Ammon's horn (tissue), 1 donor: ENCODE results near the gene TIGD7.
"Not testable (repeated sequence)": the region's sequence is repeated elsewhere in the genome, so short reads cannot be mapped to it uniquely, and the experiment has no call there.

Source experiments
- DNase-seq: peaks from one replicate; pipeline ENCODE4 v3.0.0-alpha.2; 2016; ENCODE audit warnings: low spot score

Gene TIGD7

DNA sequence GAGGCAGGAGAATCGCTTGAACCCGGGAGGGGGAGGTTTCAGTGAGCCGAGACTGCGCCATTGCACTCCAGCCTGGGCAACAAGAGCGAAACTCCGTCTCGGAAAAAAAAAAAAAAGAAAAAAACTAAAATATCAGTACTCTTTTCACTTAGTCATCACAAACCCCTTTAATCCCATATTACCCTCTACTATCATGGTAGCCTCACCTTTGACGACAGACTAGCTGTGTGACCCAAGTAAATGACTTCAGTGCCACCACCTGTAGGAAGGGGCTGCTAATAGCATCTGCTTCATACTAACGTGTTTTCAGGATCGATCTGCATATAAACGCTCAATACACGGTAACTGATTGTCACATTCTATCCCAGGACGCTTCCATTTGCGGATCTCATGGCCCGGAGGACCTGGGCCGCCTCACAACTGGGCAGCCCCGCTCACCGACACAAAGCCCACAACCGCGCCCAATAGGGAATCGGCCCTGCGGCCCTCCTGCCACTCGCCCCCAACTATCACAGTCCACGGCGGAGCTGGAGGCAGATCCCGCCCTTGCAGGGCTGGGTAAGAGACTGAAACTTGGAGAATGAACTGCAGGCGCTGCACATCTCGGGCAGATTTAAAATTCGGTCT, 23.0 kb downstream of the TIGD7 start:
- DNase-seq: no peak

DNA sequence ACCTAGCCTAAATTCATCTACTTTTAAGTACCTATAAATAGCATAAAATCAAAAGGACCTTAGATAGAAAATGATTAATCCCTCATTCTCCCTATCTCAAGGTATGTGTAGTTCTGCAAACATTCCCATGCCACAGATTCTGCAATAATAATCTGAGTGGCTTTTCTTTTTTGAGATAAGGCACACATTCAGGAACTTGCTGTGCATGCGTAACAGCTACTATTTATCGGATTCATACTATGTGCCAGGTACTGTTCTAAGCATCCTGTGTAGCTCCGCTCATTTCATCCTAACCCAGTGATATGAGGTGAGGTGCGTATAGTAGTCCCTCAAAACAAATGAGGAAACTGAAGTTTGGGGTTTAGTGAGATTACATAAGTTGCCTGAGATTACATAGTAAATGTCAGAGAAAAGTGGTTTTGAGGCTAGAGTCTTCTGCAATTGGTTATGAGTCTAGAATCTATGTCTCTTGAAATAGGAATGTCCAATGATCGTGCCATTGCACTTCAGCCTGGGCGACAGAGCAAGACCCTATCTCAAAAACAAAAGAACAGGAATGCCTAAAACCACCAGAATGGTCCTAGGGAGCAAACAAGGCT, 23.9 kb downstream of the TIGD7 start:
- no peak for DNase-seq

DNA sequence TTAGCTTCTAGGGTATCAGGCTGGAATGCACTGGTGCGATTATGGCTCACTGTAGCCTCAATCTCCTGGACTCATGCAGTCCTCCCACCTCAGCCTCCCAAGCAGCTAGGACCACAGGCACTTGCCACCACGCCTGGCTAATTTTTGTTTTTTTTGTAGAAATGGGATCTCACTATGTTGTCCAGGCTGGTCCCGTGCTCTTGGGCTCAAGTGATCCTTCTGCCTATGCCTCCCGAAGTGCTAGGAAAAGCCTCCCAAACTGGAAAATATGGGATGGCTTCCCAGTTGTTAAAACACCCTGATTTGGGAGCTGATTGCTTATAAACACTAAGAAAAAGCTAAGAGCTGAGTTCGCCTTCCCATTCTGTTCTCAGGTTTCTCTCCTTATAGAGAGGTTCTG, 28.6 kb downstream of the TIGD7 start:
- no peak for DNase-seq

DNA sequence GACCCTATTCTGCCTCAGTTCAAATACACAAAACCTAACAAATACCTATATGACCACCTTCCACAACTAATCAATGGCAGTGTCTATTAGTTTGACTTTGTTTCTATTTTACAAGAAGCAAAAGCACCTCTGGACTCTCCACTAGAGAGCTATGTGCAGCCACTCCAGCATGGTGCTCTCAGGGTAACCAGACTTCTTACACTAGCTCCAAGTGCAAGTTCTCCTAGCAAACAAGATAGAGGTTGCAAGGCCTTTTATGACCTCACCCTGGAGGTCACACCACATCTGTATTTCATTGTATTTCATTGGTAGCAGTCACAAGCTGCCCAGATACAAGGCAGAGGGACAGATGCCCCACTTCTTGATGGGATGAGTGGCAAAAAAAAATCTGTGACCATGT, 30.3 kb downstream of the TIGD7 start:
- DNase-seq: no peak

DNA sequence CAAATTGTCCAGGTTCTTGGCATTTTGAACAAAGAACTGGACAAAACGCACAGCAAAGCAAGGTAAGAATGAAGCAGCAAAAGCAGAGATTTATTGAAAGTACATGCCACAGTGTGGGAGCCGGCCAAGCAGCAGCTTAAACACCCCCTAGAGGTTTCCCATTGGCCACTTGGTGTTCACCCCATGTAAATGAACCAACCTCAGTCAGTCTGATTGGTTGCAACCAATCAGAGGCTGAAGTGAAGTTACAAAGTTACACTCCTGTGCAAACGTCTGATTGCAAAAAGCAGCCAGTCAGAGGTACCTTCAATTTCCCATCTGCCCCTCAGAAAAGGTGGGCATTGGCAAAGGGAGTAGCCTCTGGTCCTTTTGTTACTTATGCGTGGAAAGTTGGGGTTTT, 30.7 kb downstream of the TIGD7 start:
- DNase-seq: no peak

DNA sequence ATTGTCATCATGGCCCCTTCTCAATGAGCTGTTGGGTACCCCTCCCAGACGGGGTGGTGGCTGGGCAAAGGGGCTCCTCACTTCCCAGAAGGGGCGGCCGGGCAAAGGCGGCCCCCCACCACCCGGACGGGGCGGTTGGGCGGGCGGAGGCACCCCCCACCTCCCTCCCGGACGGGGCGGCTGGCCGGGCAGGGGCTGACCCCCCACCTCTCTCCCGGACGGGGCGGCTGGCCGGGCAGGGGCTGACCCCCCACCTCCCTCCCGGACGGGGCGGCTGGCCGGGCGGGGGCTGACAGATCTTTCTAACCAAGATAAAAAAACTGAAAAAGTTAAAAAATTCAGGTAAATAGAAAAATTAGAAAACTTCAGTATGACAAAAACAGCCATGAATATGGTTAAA, 33.9 kb downstream of the TIGD7 start:
- not testable (repeated sequence) for DNase-seq

DNA sequence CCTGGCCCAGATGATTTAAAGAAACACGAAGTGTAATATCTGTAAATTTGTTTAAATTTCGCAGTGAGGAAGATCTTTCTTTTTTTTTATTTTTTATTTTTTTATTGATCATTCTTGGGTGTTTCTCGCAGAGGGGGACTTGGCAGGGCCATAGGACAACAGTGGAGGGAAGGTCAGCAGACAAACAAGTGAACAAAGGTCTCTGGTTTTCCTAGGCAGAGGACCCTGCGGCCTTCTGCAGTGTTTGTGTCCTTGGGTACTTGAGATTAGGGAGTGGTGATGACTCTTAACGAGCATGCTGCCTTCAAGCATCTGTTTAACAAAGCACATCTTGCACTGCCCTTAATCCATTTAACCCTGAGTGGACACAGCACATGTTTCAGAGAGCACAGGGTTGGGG, 34.5 kb downstream of the TIGD7 start:
- DNase-seq: not testable (repeated sequence)

DNA sequence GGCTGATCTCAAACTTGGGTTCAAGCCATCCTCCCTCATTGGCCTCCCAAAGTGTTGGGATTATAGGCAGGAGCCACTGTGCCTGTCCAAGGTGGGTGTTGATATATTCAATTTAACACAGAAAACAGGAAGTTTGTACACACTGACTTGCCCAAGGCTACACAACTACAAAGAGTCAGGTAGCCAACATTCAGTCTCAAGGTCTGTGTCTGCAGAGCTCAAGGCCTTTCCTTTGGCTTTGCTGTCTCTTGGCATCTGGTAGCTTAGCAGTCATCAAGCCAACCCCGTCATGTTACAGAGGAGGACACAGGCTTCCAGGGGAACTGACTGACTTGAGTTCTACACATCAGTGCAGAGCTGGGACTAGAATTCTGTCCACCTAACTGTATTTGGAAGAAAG, 36.9 kb downstream of the TIGD7 start:
- no peak for DNase-seq

DNA sequence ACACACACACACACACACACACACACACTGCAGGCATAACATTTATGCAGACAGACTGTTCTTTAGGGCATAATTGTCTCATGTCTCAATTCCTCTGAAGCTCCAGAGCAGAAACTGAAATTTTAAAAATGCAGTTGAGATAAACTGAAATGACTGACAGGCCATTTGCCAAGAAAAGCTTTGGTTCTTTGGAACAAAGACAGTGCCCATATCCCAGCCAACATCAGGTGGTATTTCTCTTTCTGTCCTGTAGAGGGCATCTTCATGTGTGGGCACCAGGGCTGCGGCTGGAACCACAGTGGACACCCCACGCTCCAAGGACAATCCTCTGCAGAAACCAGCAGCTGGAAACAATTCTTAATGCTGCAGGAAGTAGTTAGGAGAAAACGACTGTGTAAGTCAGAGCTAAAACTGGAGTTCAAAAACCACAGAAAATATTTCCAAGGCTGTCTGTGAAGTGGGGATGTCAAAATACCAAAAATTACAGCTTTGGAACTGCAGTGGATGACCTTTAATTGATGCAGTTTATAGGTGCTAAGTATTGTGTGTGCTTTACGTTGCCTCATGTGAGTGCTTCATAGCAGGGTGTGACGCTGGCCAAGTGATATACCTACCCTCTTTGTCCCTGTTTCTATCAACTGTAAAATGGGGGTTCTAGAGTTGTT, 38.2 kb downstream of the TIGD7 start:
- DNase-seq: peak; percentile 58

DNA sequence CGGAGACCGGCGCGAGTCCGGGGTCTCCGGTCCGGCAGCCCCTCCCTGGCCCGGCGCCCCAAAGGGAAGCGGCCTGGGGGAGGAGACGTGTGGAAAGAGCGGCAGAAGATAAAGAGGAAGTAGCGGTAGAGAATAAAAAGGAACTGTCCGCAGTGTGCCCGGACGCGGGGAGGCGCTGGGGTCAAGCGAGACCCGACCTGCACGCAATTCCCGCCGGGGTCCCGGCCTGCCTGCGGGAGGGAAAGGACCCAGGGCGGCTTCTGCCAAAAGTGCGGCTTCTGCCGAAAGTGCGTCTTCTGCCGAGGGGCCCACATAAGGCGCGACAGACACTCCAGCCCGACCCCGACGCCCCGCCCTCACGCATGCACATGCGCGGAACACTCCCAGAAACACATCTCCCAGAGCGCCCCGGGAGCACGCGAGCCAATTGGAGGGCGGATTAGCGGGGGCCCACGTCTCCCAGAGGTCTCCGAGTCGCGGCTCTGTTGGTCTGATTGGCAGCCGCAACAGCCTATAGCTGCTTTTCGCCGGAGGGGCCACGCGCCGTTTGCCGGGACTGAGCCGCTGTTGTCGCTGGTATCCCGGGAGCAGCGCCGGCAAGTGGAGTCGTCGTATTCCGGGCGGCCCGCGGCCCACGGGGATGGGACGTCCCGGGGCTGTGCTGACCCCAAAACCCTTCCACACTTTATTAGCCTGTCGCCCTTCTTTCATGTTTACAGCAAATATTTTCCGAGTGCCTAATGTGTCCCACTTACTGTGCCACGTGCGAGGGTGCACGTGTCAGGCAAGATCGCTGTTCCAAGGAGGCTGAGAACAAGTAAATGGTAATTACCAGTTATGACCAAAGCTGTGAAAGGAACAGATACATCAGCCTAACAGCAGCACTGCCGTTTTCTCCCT, 40.8 kb downstream of the TIGD7 start:
- DNase-seq: peak; percentile 99

DNA sequence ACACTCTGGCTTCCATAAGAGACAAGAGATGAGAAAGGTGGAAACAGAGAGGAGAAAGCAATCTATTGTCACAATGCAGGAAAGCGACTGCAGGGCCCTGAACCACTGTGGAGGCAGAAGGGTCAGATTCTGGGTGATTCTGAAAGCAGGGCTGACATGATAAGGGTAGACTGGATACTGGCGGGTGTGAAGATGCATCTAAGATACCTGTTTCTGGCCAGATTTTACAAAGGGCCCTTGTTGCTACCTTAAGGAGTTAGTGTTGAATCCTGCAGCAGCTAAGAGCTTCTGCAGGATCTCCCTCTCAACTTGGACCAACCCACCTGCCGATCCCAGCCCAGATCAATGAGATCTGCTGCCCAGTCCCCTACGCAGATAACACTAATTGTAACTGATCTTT, 42.7 kb downstream of the TIGD7 start:
- DNase-seq: no peak

DNA sequence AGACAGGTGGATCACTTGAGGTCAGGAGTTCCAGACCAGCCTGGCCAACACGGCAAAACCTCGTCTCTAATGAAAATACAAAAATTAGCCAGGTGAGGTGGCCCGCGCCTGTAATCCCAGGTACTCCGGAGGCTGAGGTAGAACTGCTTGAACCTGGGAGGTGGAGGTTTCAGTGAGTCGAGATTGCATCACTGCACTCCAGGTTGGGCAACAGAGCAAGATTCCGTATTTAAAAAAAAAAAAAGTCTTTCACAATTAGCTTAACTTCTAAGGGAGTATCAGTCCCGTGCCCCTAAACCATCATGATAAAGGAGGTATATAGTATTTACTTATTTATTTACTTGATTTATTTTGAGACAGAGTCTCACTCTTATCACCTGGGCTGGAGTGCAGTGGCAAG, 45.4 kb downstream of the TIGD7 start:
- no peak for DNase-seq

DNA sequence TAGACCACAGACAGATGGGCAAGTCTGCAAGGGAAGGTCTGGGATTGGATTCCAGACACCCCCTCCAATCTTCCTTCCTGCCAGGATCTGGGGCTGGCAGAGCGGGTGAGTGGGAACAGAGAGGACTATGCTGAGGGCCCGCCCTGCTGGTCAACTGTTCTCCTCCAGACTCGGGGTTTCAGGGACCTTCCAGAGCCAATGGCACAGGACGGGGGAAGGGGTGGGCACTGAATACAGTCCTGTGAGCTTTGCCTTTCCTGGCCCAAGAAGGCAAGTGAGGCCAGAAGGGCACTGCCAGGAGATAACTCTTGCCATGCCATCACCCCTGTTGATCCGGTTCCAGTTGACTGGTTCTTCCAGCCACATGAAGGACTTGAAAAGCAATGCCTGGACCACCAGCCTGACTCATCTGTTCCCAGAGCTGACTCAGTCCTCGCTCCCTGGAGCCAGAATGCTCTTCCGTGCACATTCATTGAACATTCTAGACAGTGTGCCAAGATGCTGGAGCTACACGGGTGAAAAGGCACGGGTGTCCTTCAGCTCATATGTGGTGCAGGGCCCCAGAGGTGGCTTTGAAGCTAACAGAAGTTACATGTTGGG, 48.3 kb downstream of the TIGD7 start:
- DNase-seq: no peak

DNA sequence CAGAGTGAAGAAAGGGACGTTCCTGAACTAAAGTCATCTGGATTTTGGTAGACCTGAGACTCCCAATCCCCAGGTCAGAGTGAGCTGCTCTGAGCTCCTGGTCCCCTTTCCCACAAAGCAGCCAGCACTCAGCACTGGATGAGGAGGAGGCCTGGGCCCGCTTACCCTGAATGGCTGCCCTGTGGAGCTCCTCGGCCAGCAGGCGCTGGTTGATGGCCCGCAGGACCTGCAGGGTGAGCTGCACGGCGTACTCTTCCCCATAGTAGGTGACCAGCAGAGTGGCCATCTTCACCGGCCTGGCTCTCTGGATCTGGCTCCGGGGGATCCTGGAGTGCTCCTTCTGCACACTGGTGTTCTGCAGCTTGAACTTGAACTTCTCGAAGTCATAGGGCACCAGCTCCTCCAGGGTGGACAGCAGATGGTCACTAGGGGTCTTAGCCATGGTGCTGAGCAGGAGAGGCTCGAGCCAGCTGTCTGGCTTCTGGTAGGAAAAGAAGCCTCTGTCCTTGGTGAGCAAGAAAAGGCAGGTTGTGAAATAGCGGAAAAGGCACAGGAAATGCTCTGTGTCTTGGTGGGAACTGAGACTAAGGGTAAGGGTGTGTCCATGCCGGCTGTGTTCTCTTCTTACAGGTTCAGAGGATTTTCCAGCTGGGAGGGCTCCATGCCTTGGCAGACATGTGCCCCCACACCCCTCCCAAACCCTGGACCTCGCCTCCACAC, 48.9 kb downstream of the TIGD7 start, which contains the start of gene MEFV:
MEFV (minus strand) TSS at position 488 of the 720 bp plus-strand sequence; CDS start at position 442, 46 bp downstream.
- peak; percentile 32 for DNase-seq

DNA sequence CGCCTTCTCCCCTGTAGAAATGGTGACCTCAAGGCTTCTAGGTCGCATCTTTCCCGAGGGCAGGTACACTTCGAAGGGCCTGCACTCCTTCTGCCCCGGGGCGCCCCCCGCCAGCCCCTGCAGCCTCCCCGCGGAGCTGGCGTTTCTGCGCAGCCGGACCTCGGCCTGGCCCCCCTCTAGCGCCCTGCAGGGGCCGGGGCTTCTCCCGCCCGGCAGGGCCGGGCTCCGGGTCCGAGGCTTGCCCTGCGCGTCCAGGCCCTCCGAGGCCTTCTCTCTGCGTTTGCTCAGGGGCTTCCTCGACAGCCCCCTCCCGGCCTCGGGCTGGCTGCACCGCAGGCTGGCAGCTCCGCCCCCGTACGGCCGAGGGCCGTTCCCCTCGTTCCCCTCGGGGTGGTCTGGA, 50.9 kb downstream of the TIGD7 start:
- DNase-seq: no peak

DNA sequence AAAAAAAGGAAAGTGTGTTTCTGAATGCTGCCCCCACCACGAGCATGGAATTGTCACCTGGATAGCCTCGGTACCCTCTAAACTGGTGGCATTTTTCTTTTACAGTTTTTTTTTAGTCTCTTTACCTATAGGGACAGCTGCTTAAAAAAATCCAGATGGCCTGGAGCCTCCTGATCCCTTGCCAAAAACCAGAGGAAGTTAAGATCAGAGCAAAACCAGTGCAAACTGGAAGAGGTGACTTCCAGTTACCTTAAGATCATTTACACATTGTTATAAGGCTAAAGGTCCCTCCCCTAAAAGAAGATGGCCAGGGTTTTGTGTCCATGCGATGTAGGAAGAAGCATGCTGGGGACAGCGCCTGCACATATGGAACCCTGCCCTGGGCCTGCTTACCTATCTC, 52.3 kb downstream of the TIGD7 start:
- no peak for DNase-seq

DNA sequence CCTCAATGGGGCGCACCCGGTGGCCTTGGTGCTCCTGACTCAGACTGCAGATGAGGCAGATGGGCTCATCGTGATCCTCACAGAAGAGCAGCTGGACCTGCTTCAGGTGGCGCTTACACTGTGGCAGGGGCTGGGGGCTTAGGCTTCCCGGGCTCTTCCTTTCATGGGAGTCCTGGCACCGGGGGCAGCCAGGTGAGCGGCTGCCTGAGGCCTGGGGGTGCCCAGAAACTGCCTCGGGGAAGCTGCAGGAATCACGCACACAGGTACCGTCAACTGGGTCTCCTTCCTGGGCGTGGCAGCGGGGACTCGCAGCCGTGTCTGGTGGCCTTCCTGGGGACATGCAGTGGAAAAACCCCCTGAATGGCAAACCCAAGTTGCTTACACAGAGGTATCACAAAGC, 55.8 kb downstream of the TIGD7 start:
- DNase-seq: no peak

DNA sequence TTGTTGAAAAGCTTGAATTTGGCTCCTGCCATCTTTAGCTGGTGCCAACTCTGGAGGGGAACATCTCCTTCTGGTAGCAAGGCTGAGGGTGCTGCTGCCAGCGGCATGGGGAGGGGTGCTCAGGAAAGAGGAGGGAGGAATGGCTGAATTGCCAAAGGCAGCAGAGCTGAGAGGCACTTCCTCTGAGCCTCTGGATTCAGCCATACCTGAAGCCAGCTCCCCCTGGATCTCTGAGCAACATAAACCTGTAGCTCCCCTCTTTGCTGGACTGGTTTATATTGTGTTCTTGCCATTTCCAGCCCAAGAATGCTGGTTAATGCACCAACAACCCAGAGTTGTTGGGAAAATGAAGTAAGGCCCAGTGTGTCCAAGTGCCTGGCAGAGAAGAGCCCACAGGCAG, 56.2 kb downstream of the TIGD7 start:
- no peak for DNase-seq
